Activated T-cell treated with anti-CD3 and anti-CD28 coated beads for 24 hours (primary cell): ENCODE measurements around the gene RGL1.

Source experiments
- DNase-seq: peaks from one replicate; pipeline ENCODE4 v3.0.0-alpha.2; 2020; ENCODE audit warnings: low read depth

The RGL1 gene

GRCh38 chr1:183957216-183957830 is 152.4 kb downstream of the RGL1 start:
- no peak for DNase-seq

- DNase-seq = no peak
Measured at GRCh38 chr1:183958958-183959357, 154.0 kb downstream of the RGL1 start.

GRCh38 chr1:183961132-183961531 is 156.2 kb downstream of the RGL1 start:
- DNase-seq = no peak

GRCh38 chr1:183962903-183963302 is 158.0 kb downstream of the RGL1 start:
- no peak for DNase-seq

GRCh38 chr1:183965726-183966125 is 160.8 kb downstream of the RGL1 start:
- DNase-seq = no peak

GRCh38 chr1:183966487-183966886 is 161.6 kb downstream of the RGL1 start:
- DNase-seq = no peak

- DNase-seq = no peak
Measured at GRCh38 chr1:183967914-183968313, 163.0 kb downstream of the RGL1 start.

- DNase-seq = no peak
Measured at GRCh38 chr1:183968386-183968785, 163.5 kb downstream of the RGL1 start.

GRCh38 chr1:183970516-183971300 is 165.8 kb downstream of the RGL1 start:
- no peak for DNase-seq

- no peak for DNase-seq
Measured at GRCh38 chr1:183975651-183976050, 170.7 kb downstream of the RGL1 start.

- no peak for DNase-seq
Measured at GRCh38 chr1:183977717-183978116, 172.8 kb downstream of the RGL1 start.
